ENCODE measurements around the gene ITGB2. TPM values are rescaled to one million over a fixed set of nuclear protein-coding genes. Genes with fewer than 3 reads are reported as not detected.

ITGB2 gene
- total RNA-seq, 1 donor from 2014 or later, result not detected

GRCh38 chr21:44957047-44957831, 36.5 kb upstream of the ITGB2 start:
- Histone ChIP-seq H3K27me3 (no peaks in the 10 kb centered on the region), H3K4me3 (no peak overlapping the region), H2AFZ (replicated peaks) (no peak overlapping the region), H4K20me1 (ENCODE audit: low read depth) (peaks cover 75% of the 10 kb centered on the region), H3K79me2 (ENCODE audit: low read depth) (peaks cover 66% of the 10 kb centered on the region), H3K4me2 (no peak overlapping the region), H3F3A (ENCODE audit: low read depth) (peaks cover 15% of the 10 kb centered on the region), H3K9me3 (ENCODE audit: low read depth) (no peaks in the 10 kb centered on the region), H3K4me1 (peaks cover 16% of the 10 kb centered on the region), H3K27ac (no peak overlapping the region), H3K9ac (no peak overlapping the region), H3K36me3 (no peaks in the 10 kb centered on the region)
- TF ChIP-seq, protein P1, sequence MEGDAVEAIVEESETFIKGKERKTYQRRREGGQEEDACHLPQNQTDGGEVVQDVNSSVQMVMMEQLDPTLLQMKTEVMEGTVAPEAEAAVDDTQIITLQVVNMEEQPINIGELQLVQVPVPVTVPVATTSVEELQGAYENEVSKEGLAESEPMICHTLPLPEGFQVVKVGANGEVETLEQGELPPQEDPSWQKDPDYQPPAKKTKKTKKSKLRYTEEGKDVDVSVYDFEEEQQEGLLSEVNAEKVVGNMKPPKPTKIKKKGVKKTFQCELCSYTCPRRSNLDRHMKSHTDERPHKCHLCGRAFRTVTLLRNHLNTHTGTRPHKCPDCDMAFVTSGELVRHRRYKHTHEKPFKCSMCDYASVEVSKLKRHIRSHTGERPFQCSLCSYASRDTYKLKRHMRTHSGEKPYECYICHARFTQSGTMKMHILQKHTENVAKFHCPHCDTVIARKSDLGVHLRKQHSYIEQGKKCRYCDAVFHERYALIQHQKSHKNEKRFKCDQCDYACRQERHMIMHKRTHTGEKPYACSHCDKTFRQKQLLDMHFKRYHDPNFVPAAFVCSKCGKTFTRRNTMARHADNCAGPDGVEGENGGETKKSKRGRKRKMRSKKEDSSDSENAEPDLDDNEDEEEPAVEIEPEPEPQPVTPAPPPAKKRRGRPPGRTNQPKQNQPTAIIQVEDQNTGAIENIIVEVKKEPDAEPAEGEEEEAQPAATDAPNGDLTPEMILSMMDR (IDR thresholded peaks at IDR 0.05), result no peak
- TF ChIP-seq EZH2 (IDR thresholded peaks at IDR 0.05) (no peak), EZH2phosphoT487 (IDR thresholded peaks at IDR 0.05) (no peak)
- Mint-ChIP-seq H3K4me1 (peaks cover 66% of the 10 kb centered on the region), H3K36me3 (peaks cover 16% of the 10 kb centered on the region), H3K4me3 (peak overlapping the region; percentile 52), H3K9me3 (no peaks in the 10 kb centered on the region), H3K27ac (peak overlapping the region; percentile 99), H3K27me3 (ENCODE audit: insufficient read depth, low read depth) (peaks cover 2% of the 10 kb centered on the region)
- DNase-seq (ENCODE audit: low spot score), result no peak

DNA sequence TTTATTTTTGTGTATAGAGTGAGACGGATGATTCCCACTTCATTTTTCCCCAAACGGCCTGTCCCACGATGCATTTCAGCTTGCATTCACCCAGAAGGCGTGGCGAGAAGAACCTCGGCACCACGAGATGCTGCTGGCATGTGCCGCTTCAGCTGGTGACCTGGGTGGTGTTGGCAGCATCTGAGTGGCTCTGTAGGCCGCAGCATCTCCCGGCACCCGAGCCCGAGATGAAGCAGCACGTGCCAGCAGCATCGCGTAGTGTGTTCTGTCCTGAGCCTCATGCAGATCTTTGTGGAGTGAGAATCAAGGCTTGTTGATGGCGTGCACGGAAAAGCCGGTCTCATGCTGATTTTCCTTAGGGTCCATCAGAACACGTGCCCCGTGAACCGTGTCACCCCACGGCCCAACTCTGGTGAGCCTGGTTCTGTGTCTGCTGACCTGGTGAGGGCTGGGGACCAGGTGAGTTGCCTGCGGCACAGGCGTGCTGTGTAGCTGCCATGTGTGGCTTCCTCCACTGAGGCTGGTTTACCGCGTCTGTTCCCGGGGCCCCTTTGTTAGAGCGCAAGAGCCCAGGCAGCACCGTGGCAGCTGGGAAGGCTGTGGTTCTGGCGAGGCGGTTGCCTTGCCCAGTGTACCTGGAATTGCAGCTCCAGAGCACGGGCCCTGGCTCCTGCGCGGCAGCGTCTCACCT, 35.8 kb upstream of the ITGB2 start:
- H3K27ac ChIP-seq, result no peak overlapping the region
- DNase-seq (ENCODE audit: low spot score), result no peak
- TF ChIP-seq, protein P1 (IDR thresholded peaks at IDR 0.05), result no peak
- TF ChIP-seq EZH2phosphoT487 (IDR thresholded peaks at IDR 0.05) (no peak), EZH2 (IDR thresholded peaks at IDR 0.05) (no peak)
- H3K9me3 Mint-ChIP-seq, result no peaks in the 10 kb centered on the region
- peaks cover 15% of the 10 kb centered on the region for H3F3A ChIP-seq (ENCODE audit: low read depth)
- H3K36me3 ChIP-seq, result no peaks in the 10 kb centered on the region
- H3K4me3 ChIP-seq, result no peak overlapping the region
- H4K20me1 ChIP-seq (ENCODE audit: low read depth), result peaks cover 77% of the 10 kb centered on the region
- H3K9me3 ChIP-seq (ENCODE audit: low read depth), result no peaks in the 10 kb centered on the region
- H3K27ac Mint-ChIP-seq, result no peak overlapping the region
- H3K4me3 Mint-ChIP-seq, result no peak overlapping the region
- no peak overlapping the region for H3K9ac ChIP-seq
- H3K4me1 Mint-ChIP-seq, result peaks cover 63% of the 10 kb centered on the region
- peaks cover 2% of the 10 kb centered on the region for H3K27me3 Mint-ChIP-seq (ENCODE audit: insufficient read depth, low read depth)
- H3K36me3 Mint-ChIP-seq, result peaks cover 13% of the 10 kb centered on the region
- H3K4me1 ChIP-seq, result peaks cover 16% of the 10 kb centered on the region
- no peaks in the 10 kb centered on the region for H3K27me3 ChIP-seq
- H3K79me2 ChIP-seq (ENCODE audit: low read depth), result peaks cover 61% of the 10 kb centered on the region
- no peak overlapping the region for H3K4me2 ChIP-seq
- no peak overlapping the region for H2AFZ ChIP-seq (replicated peaks)

GRCh38 chr21:44955798-44956175, 35.1 kb upstream of the ITGB2 start:
- Mint-ChIP-seq H3K27me3 (ENCODE audit: insufficient read depth, low read depth) (peaks cover 2% of the 10 kb centered on the region), H3K9me3 (no peaks in the 10 kb centered on the region), H3K36me3 (peaks cover 11% of the 10 kb centered on the region), H3K4me1 (peaks cover 58% of the 10 kb centered on the region), H3K4me3 (no peak overlapping the region), H3K27ac (peak overlapping the region; percentile 87)
- no peak overlapping the region for H2AFZ ChIP-seq (replicated peaks)
- peaks cover 77% of the 10 kb centered on the region for H4K20me1 ChIP-seq (ENCODE audit: low read depth)
- no peak overlapping the region for H3K4me3 ChIP-seq
- no peak overlapping the region for H3K9ac ChIP-seq
- H3K27me3 ChIP-seq, result no peaks in the 10 kb centered on the region
- no peaks in the 10 kb centered on the region for H3K9me3 ChIP-seq (ENCODE audit: low read depth)
- peaks cover 16% of the 10 kb centered on the region for H3K4me1 ChIP-seq
- H3K4me2 ChIP-seq, result no peak overlapping the region
- TF ChIP-seq EZH2phosphoT487 (IDR thresholded peaks at IDR 0.05) (no peak), EZH2 (IDR thresholded peaks at IDR 0.05) (no peak)
- TF ChIP-seq, protein P1 (IDR thresholded peaks at IDR 0.05), result no peak
- no peak for DNase-seq (ENCODE audit: low spot score)
- H3K27ac ChIP-seq, result no peak overlapping the region
- peaks cover 61% of the 10 kb centered on the region for H3K79me2 ChIP-seq (ENCODE audit: low read depth)
- H3F3A ChIP-seq (ENCODE audit: low read depth), result peaks cover 15% of the 10 kb centered on the region
- H3K36me3 ChIP-seq, result no peaks in the 10 kb centered on the region

All from neural progenitor cell (in vitro differentiated cells).